ENCODE results near the gene UBR3. TPM values are rescaled to one million over a fixed set of nuclear protein-coding genes. Genes with fewer than 3 reads are reported as not detected.
A peak's percentile ranks its signal among the peaks of the same experiment; 100 is the strongest.

UBR3 gene
- total RNA-seq, 1 donor from 2014 or later = 109 TPM

DNA sequence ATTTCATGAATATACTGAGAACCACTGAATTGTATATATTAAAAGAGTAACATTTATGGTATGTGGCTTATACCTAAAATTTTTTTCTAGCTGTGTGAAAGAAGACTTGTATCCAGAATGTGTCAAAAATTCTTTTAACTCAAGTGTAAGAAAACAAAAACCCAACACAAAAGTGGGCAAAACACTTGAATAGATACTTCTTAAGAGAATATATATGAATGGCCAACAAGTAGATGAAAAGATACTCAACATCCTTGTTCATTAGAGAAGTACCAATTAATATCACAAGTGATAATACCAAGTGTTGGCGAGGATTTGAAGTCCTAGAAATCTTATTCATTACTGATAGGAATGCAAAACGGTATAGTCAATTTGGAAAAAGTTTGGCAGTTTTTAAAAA lies 243.5 kb downstream of the UBR3 start:
- DNase-seq (ENCODE audit: missing footprints) = no peak
- no peak for ATAC-seq
- intact Hi-C loops (cut with DNase I) = no loop called here

DNA sequence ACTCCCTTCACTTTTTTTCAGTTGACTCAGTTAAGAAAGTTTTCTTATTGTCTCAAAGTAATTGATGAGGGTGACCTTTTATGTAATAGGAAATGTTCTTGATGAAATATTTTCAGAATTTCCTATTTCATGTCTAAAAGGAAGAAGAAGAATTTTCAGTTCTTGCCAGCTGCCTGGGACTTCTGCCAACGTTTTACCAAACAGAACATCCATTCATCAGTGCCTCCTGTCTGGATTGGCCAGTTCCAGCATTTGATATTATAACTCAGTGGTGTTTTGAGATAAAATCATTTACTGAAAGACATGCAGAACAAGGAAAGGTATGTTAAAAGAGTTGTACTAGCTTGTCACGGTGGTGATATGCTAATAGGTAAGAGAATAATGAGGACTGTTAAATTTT lies 246.0 kb downstream of the UBR3 start:
- intact Hi-C loops (cut with DNase I) = no loop called here
- no peak for DNase-seq (ENCODE audit: missing footprints)
- no peak for ATAC-seq

DNA sequence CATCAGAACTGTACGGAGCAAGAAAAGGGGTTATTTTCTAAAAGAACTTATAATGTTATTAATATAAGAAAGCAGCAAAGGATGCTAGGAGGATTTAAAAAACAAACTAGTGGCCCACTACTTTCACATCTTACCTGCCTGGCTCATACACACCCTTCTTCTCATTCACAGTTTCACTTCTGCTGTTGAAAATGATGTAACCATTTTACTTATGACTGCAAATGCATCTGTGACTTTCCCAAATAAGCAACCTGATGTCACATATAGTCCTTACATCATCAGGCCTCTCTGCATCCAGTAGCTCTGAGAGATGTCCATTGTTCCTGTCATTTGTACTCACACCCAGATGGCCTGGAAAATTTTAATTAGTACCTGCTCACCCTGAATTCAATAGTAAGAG lies 248.9 kb downstream of the UBR3 start:
- intact Hi-C loops (cut with DNase I) = no loop called here
- DNase-seq (ENCODE audit: missing footprints) (no peak), ATAC-seq (no peak)

DNA sequence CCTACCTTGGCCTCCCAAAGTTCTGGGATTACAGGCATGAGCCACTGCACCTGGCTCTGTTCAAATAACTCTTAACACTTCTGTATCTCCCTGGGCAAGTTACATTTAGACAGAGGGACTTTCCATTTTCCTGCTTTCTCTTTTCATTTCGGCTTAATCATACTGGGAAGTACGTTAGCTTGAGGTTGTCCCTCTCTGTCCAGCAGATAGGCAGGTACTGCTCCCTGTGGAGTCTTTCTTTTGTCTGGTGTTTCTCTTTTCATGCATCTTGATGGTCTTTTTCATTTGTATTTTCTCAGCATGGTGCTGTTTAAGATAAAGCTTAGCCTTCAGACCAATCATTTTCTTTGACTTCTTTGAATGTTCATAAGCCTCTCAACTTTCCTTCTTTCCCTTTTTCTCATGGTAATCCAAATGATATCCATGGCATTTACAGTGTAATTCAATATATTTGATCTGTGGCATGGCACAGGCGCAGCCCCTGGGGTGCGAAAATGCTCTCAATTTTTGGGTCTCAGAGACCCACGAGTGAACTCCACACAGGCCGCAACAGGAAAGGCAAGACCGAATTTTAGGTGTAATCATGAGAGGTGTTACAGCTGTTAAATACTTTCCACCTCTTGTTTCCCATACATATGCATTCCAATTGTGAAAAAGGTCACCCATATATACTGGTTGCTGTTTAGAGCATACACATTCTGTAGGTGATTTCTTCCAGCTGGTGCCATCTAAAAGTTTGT lies 250.7 kb downstream of the UBR3 start:
- DNase-seq (ENCODE audit: missing footprints) (no peak), ATAC-seq (no peak)
- intact Hi-C loops (cut with DNase I) = no loop called here

DNA sequence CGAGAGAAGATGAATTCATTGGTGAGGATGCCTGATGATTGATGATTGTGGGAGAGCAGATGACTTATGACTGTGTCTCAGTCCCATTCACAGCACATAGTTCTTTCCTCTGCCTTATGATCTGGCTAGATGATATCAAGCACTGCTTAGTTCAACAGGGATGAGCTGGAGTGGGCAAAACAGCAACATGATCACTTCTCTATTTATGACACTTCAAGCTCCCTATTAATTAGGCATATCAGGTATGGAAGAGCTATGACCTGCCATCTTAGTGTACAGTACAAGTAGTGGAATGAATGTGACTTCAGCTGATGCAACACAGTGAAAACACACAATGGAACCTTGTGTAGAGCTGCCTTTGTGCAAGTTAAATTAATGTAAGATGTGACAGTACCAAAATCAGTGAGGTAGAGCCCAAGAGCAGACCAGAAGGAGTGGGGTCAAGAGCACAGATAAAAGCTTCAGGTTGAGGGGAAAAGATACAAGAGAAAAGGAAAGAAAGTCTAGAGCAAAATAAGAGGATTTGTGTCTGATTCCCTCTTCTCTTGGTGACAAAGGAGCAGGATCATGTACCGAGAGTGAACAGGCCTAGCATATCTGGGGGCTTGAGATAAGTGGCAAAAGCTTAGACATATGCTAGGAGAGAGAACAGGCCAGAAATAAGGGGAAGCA lies 257.7 kb downstream of the UBR3 start:
- intact Hi-C loops (cut with DNase I) = no loop called here

DNA sequence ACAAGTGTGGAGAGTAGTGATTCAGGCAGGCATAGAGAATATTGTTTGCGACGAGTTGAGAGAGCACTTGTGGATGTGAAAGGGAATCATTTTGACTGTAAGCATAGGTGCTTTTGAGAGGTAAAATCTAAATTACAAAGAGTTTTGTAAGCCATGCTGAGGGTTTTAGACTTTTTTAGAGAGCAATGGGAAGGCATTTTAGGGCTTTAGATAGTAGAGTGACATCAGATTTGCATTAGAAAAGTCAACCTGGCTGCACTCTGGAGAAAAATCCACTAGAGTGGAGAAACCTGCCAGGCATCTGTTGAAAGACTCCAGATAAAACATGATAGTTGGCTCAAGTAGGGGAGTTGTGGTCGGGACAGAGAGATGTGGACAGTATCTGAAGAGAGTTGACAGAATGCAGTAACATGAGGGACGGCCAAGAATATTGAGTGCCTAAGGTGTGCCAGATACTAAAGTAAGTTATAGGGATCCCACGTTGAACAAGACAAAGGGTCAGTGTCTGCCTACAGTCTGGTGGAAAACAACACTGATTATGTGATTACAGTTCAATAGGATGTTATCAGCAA lies 258.9 kb downstream of the UBR3 start:
- DNase-seq (ENCODE audit: missing footprints) (no peak), ATAC-seq (peak; percentile 53)
- intact Hi-C loops (cut with DNase I) = no loop called here

More for the DNA sequence above, 257.7 kb downstream of the UBR3 start:
- no peak for DNase-seq (ENCODE audit: missing footprints)
- no peak for ATAC-seq

DNA sequence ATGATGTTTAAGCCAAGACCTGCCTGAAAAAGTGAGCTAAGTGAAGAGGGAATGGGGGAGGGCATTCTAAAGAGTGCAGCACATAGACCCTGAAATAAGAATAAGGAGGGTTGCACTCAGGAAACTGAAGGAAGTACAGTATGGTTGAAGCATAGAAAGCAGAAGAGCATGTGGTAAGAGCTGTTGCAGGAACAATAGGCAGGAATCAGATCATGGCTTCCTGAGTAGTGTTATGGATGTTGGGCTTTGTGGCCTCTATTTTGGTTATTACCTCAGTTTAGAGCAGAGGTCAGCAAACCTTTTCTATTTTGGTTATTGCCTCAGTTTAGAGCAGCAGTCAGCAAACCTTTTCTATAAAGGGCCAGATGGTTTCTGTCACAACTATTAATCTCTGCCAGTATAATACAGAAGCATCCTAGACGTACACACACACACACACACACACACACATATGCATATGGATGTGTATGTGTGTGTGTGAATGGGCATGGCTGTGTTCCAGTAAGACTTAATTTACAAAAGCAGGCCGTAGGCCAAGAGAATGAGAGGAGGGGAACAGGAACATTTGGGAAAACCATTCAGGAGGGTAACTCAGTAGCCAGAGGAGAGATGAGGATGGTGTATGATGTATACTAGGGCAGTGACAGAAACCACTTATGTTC lies 259.6 kb downstream of the UBR3 start:
- DNase-seq (ENCODE audit: missing footprints) (no peak), ATAC-seq (no peak)
- intact Hi-C loops (cut with DNase I) = no loop called here

DNA sequence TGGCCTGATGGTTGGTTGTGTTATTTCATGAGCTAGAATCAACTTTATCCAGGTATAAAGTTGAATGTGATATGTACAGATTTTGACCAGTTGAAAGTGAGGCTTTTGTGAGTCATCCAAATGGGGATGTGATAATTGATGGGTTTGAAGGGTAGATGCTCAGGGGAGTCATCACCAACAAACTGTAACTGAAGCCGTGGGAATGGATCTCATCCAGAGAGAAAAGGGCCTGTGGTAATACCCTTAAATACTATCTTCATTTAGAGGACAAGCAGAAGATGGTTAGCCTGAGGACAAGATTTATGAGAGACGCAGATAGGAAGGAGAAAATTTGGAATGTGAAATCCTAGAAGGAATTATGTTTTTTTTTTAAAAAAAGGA lies 260.1 kb downstream of the UBR3 start:
- DNase-seq (ENCODE audit: missing footprints) (no peak), ATAC-seq (peak; percentile 25)
- intact Hi-C loops (cut with DNase I) = no loop called here

DNA sequence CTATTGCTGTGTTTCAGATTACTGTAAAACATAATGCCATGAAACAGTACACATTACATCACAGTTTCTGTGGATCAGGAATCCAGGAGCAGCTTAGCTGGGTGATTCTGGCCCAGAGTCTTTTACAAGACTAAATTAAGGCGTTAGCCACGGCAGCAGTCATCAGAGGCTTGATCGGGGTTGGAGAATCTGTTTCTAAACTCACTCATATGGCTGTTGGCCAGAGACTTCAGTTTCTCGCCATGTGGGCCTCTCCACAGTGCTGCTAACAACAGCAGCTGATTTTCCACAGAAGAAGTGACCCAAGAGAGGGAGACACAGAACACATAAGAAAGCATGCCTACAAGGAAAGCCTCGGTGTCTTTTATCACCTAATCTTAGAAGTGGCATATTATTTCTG lies 261.5 kb downstream of the UBR3 start:
- DNase-seq (ENCODE audit: missing footprints) = no peak
- ATAC-seq = peak; percentile 72
- intact Hi-C loops (cut with DNase I) = no loop called here

DNA sequence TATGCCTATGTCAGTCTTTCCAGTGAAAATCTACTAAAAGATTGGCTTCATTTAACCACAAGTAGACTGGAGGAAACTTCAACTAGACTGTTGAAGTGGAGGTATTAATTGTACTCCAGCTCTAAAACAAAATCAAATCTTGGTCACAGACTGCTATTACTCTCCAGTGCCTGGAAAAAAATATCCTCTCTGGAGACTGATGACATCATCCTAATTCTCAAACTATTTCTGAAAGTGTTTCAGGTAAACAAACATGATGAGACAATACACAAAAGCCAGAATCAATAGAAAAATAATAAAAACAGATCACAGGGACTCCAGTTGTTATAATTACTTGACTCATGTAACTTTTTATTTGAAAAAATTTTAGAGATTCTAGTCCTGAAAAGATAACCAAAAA lies 263.0 kb downstream of the UBR3 start:
- DNase-seq (ENCODE audit: missing footprints) (no peak), ATAC-seq (no peak)
- intact Hi-C loops (cut with DNase I) = no loop called here

DNA sequence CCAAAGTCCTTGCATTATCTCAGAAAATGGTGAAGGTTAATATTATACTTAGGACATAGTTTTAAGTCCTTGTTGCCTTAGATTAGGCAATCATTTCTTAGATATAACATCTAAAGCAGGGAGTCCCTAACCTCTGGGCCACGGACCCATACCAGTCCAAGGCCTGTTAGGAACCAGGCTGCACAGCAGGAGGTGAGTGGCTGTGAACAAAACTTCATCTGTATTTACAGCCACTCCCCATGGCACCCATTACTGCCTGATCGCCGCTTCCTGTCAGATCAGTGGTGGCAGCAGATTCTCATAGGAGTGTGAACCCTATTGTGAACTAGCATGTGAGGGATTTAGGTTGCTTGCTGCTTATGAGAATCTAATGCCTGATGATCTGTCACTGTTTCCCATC lies 264.2 kb downstream of the UBR3 start:
- DNase-seq (ENCODE audit: missing footprints) (no peak), ATAC-seq (no peak)
- intact Hi-C loops (cut with DNase I) = no loop called here

DNA sequence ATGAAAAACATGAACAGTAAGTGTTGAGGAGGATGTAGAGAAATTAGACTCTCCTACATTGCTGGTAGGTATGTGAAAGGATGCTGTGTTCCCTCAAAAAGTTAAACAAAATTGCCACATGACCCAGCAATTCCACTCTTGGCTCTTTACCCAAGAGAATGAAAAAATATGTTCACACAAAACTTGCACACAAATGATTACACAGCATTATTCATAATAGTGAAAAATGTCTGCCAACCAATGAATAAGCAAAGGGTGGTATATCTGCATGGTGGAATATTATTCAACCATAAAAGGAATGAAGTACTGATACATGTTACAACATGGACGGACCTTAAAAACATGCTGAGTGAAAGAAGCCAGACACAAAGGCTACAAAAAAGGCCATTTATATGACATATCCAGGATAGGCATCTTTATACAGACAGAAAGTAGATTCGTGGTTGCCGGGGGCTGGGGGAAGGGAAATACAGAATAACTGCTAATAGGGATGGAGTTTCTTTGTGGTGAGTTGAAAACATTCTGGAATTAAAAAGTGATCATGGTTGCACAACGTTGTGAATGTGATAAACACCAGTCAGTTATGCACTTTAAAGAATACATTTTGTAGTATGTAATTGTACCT lies 265.3 kb downstream of the UBR3 start:
- intact Hi-C loops (cut with DNase I) = no loop called here
- DNase-seq (ENCODE audit: missing footprints) (no peak), ATAC-seq (no peak)

DNA sequence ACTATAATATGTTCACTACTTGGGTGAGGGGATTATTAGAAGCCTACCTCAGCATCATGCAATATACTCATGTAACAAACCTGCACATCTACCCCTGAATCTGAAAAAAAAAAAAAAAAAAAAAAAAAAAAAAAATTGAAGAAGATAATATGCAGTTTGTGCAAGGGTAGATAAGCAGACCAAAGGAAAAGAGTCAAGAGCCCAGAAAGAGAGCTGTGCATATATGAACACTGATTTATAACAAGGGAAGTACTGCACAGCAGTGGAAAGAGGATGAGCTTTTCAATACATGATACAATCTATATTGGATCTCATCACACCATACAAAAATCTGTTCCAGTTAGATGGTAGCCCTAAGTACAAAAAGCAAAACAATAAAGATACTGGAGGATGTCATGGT lies 268.1 kb downstream of the UBR3 start:
- intact Hi-C loops (cut with DNase I) = no loop called here
- ATAC-seq (no peak), DNase-seq (ENCODE audit: missing footprints) (no peak)

DNA sequence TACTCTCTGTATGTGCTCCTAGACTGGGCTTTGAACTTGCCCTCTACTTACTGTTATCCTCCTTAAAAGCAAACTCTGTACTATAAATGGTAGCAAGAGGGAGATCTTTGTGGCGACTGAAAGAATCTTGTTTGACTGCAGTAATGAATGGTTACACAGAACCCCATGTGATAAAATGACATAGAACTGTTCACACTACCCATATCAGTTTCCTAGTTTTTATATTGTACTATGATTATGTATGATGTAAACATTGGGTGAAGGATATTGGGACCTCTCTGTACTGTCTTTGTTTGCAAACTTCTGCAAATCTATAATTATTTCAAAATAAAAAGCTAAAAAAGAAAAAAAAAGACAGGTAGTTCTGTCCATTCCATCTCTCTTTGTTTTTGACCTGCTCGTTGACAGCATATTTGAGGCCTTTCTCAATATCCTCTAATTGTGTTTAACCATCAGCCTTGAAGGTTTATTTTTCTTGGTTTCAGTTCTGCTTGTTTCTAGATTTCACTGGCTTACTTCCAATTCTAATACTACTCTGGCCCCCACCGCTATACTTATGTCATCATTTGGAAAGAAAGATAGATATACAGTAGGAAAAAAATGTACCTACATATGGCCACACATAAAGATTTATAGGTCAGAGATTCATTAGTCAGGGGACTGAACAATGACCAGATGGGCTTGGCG lies 271.5 kb downstream of the UBR3 start:
- ATAC-seq (no peak), DNase-seq (ENCODE audit: missing footprints) (no peak)
- intact Hi-C loops (cut with DNase I) = no loop called here

DNA sequence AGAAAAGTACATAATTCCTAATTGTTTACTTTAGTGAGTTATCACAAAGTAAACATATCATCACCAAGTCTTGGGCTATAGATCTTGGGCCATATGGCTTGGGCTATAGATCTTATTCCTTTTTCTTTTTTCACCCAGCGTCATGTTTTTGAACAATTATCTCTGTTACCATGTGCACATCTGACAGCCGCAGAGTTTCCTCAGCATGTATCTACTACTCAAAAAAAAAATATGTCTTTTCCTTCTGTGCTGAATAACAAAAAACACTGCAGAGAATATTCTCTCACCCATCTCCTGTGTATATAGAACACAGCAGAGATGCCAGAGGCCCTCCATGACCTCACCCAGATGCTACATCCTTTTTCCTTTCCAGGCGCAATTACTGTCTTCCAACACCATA lies 274.5 kb downstream of the UBR3 start:
- ATAC-seq = no peak
- intact Hi-C loops (cut with DNase I) = no loop called here
- DNase-seq (ENCODE audit: missing footprints) = no peak

DNA sequence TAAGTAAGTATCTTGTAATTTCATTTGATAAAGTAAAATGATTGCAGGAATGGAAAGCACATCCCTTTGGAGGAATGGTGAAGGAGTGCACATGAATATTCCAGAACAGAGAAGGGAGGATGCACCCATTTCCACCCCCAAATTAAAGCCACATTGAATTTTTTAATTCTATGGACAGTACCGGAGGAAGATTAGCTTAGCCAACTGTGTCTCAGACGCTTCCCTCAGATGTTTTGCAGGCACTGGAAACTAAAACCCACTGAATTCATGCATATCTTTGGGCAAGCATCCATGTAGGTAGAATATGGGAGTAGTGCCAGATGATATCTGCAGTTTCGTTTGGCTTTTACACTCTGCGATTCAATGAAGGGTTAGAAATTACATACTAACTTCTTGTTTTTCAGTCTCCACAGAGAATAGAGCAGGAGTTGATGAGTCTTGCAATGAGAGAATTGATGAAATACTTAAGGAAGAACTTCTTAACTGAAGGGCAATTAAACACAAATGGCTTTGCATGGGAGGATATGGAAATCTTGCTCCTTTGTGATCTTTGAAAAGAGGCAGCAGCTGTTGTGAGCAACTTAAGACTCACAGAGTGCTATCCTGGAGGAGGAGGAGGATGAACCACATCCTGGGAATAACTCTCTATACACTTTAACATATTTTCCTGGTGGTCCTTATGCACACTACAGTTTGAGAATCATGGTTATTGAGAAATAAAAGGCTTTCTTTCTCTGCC lies 279.0 kb downstream of the UBR3 start:
- DNase-seq (ENCODE audit: missing footprints) (no peak), ATAC-seq (no peak)
- intact Hi-C loops (cut with DNase I) = no loop called here

DNA sequence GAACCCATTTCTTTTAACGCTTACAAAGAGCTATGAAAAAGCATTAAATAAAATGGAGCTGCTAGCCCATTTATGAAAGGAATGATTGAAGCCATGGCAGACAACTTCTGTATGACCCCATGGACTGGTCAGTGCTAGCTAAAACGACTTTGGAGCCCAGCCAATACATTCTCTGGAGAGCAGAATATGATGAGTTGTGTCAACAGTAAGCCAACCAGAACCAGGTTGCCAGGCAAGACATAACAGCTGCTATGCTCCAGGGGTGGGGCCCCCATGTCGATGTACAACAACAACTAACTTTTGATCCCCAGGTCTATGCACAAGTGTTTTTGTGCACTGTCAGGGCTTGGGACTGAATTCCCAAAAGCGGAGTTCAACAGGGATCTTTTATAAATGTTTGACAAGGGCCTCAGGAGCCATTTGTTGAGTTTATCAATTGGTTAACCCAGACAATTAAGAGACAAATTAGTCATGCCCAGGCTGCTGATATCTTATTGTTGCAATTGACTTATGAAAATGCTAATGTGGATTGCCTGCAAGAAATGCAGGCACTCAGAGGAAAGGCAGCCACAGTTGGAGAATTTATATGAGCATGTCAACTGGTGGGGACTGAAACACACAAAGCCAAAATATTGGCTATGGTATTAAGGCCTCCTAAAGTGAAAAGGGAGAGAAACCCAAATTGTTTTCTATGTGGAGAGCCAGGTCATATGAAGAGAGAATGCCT lies 286.1 kb downstream of the UBR3 start:
- DNase-seq (ENCODE audit: missing footprints) (no peak), ATAC-seq (no peak)
- intact Hi-C loops (cut with DNase I) = no loop called here
